Activated naive CD4-positive, alpha-beta T cell treated with anti-CD3 and anti-CD28 coated beads, Interleukin-2, amount 50 U/mL, for 16 hours (primary cell): Measurements from ENCODE around the gene TRIO.

Experiments
- DNase-seq: peaks from one replicate; pipeline ENCODE4 v3.0.0-alpha.2; 2020

TRIO gene

DNA sequence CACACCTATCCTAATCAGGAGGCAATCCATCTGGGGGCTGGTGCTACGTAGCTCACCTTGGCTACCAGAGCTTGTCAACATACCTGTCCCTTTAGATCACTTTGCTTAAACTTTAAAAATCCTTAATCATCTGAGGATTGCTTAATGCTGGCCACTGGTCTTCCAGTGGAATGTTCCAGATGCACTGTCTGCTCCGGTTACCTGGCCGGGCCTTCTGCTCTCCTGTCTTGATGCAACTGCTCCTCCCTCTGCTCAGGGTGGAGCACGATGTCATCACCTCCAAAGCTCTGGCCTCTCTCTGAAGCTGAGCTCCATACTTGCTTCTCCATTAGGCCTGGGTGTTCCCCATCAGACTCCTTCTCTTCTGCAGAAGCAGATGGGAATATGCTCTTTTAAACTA is 331.9 kb downstream of the TRIO start:
- DNase-seq: no peak

DNA sequence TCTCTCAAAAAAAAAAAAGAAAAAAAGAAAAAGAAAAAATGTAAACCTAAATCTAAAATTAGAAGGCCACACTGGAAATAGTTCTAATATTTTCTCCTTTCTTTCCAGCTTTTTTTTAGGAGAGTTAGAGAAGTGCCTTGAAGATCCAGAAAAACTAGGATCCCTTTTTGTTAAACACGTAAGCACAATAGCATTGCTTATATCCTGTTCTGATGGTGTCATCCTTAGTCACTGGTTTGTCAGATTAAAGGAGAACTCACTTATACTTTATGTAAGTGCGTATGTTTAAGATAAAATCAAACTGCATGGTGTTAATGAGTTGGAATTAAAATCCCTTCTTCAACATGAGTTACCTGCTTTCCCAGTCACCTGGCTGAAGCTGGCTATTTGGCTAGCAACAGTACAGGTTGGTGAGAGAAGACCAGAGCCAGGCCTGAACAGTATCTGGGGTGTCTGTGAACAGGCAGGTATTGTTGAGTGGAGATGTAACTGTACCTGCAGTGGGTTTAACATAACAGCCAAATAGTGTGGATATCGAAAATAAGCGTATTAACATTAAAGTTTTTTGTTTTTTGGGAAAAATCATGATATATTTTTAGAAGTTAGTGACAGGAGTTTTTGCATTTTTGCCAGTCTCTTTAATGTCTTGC is 333.8 kb downstream of the TRIO start:
- no peak for DNase-seq

DNA sequence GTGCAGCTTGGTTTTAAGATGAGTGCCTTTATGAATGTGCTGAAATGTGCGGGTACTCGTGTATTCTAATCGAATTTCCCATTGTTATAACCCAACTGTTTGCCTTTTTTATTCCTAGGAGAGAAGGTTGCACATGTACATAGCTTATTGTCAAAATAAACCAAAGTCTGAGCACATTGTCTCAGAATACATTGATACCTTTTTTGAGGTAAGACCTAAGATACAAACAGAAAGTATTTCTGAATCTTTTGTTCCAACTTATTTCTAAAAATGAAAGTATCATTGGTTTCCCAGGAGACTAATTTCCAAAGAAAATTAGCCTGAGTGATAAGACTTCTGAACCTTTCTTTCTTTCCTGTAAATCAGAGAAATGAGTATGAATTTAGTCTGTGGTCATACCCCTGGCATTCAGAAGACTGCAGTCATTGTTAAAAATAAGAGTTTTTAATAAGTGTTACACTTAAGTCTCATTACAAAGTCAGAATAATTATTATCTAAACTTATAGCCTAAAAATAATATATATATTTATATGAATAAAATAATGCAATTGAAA is 336.1 kb downstream of the TRIO start:
- DNase-seq: no peak

DNA sequence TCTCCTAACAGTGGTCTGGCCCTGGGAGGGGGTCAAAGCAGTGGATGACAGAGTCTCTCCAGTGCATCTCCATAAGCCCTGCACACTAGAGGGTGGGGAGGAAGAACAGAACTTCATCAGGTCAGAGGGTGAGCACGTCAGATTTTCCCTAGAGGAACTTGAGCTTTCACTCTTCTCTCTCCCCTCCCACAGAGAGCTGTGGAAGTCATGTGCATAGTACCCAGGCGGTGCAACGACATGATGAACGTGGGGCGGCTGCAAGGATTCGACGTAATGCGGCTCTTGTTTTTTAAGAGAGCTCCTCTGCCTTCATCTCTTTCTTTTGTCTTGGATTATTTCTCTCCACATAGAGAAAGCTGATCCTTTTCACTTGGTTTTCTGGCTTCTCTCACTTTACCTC is 338.2 kb downstream of the TRIO start:
- DNase-seq: no peak

DNA sequence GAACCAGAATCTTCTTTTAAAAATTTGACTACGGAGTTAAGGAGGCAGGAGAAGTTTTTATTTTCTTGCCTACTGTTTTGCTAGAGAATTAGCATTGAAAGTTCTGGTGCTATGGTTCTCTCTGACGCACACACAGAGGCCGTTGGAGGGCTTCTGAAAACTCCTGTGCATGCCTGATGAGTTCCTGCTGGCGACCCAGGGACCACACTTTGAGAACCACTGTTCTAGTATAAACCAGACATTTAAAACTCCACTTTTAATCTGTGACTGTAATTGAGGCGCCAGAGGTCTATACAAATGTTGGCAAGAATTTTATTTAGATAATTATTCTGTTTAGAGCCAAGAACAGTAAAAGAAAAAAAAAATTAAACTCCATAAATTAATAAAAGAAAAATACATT is 338.9 kb downstream of the TRIO start:
- no peak for DNase-seq

DNA sequence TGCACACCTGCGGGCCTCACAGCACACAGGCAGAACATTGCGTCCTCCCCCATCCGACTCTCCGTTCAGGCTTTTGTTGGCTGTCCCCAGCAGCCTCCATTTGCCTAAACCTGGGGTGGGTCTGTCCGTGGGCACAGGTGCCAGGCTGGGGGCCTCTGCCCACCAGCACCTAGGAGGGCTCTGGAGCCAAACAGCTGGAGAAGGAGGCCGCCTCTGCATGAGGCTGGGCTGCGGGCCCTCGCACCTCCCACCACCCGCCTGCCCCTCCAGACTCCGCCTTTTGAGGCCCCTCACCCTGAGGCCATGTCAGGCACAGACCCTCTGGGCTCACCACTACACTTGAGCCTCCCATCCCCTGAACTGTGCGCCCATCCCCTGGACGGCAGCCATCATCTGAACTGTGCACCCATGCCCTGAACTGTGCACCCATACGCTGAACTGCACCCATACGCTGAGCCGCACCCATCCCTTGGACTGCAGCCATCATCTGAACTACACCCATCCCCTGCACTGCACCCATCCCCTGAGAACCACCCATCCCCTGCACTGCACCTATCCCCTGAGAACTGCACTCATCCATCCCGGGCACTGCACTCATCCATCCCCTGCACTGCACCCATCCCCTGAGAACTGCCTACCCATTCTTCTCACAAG is 340.5 kb downstream of the TRIO start:
- no peak for DNase-seq

DNA sequence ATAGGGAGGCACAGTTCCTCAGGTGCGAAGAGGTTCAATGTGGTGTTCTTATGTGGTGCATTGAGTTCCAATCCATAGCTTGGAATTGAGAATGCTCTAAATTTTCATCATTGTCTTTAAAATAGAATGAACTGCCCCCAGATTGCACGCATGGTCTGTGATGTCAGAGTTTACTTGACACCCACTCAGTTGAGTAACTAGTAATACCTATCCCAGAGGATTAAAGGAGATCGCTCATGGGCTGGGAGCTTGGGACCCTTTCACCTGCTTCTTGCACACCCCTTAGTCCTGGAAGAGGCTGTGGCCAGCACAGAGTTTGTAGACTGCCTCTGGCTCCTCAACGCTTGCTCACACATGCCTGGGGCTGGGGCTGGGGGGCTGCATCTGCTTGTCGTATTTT is 343.3 kb downstream of the TRIO start:
- no peak for DNase-seq

DNA sequence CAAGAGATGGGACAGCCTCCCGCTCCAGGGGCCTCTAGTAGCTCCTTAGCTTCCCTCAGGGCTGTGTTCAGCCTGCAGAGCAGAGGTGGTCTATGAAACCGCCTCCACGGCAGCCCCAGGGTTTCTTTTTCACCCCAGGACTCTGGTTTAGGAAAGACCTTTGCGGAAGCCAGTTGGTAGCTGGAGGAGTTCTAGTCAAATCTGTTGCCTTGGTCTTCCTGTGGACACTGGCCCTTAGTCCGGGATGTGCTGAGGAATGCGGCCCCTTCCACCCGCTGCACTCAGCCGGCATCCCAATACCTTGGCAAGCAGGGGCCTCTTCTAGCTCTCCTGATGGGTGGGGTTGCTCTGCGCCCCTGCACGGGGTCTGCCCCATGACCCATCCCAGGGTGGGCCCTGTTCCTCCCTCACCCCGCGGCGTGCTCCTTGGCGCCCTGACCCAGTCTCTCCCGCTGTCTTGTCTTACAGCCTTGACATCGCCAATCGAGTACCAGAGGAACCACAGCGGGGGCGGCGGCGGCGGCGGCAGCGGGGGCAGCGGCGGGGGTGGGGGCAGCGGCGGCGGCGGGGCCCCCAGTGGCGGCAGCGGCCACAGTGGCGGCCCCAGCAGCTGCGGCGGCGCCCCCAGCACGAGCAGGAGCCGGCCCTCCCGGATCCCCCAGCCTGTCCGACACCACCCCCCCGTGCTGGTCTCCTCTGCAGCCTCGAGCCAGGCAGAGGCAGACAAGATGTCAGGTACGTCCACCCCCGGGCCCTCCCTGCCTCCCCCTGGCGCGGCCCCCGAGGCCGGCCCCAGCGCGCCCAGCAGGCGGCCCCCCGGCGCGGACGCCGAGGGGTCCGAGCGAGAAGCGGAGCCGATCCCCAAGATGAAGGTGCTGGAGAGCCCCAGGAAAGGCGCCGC is 344.1 kb downstream of the TRIO start:
- no peak for DNase-seq

DNA sequence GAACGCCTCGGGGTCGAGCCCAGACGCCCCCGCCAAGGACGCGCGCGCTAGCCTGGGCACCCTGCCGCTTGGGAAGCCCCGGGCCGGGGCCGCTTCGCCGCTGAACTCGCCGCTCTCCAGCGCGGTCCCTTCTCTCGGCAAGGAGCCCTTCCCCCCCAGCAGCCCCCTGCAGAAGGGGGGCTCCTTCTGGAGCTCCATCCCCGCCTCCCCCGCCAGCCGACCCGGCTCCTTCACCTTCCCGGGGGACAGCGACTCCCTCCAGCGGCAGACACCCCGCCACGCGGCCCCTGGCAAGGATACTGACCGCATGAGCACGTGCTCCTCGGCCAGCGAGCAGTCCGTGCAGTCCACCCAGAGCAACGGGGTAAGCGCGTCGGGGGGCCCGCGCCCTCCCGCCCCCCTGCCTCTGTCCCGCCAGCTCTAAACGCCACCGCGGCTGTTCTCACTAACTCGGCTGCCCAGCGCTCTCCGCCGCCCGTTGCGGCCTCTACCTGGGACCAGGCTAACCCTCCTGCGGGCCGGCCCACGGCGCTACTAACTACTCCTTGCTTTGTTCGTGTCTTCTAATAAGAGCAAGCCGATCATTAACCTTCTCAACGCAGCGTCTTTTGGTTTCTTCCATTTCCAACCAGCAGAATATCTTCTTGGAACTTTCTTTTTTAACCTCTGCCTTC is 344.9 kb downstream of the TRIO start:
- no peak for DNase-seq

DNA sequence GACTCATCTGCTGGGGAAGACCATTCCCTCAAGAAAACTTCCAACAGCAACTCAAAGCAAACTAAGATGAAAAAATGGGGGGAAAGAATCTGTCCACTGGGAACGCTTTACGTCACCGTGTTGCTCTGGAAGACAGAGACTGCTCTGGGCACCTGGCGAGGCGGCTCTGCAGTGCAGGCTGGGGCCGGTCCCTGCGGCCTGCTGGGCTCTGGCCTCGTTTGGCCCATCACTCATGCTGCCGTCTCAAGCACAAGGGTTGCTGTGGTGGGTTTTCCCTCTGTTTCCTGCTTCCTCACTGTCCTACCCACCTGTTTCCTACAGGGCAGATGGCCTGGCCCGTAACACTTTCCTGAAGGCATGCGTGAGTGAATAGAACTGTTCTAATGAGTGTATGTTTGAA is 345.6 kb downstream of the TRIO start:
- DNase-seq: no peak

DNA sequence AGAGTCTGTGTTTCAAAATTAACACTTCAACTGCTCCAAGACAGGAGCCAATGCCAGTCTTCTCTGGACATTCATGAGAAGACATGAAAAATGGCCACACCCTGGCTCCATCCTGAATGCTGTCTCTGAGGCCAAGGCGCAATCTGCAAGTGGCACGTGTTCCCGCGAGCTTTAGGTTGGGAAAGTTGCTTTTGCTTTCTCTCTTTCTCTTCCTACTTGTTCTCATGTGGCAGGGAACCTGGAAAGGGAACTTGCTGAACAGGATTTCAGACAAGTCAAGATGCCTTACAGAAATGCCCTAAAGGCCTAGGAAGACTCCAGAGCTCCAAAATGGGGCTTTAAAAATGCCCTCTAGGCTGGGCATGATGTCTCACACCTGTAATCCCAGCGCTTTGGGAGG is 346.5 kb downstream of the TRIO start:
- no peak for DNase-seq

DNA sequence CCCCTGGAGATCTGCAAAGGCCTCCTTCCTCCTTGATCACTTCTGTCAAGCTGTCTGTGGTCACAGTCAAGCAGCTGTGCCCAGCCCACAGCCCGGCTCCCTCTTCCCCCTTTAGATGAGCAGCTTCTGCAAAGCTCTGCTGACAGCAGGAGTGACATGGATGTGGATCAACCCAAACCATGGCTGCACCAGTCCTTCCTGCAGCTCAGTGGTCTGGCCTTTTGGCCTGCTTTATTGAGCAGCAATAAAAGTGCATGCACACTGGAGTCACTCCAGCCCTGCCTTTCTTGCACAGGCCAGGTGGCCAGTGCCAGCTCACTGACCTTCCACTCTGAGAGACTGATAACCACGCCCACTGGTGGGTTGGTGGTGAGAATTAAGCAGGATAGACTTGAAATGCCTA is 347.2 kb downstream of the TRIO start:
- DNase-seq: no peak

DNA sequence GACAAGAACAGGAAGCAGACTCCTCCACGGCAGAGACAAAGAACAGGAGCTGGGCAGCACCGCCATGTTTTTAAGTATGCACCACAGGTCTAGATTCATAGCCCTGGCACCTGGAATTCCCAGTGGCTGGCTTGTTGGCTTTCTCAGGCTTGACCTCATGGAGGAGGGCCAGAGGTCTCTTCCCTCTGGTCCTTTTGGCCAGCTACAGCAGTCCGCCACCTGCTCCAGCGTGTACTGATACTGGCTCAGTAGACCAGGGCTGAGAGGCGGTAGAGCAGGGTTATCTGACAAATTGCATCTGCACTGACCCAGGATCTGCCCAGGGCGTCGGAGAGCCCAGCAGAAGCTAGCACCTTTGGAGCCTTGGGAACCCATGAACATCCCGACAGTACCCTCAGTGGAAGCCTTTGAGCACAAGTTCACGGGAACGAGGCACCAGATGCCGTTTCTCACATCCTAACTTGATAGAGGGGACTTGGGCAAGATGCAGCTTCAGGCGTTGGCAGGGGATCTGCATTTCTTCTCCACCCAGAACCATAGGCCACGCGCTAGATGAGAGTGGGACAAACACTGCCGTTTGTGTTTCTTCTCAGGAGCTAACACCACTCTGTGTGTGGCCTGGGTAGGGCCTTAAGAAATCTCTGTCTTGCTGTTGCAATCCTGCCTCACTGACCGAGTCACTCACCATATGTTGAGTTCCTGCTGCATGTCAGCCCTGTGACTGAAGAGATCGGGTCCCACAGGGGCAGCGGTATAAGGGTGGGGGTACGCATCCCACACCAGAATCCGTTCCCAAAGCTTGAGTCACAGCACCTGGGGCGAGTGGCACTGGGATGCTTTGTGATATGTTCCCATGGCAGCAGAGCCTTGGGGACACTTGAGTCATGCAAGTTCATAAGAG is 348.1 kb downstream of the TRIO start:
- no peak for DNase-seq

DNA sequence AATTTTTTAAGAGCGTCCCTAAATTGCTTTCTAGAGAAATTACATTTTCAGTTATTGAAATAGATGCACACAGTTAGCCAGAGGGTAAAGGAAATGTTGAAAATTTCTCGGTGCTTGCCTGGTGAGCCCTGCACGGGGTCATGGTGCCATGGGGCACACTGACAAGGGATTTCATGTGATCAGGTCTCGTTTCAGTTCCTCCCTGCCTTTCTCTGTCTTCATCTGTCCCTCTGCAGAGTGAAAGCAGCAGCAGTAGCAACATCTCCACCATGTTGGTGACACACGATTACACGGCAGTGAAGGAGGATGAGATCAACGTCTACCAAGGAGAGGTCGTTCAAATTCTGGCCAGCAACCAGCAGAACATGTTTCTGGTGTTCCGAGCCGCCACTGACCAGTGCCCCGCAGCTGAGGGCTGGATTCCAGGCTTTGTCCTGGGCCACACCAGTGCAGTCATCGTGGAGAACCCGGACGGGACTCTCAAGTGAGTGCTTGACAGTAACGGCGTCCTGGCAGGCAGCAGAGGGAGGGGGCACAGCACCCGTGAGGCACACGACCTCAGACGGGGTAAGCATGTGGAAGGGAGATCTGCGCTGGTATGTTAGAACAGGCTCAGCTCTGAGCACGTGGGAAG is 349.3 kb downstream of the TRIO start:
- no peak for DNase-seq

DNA sequence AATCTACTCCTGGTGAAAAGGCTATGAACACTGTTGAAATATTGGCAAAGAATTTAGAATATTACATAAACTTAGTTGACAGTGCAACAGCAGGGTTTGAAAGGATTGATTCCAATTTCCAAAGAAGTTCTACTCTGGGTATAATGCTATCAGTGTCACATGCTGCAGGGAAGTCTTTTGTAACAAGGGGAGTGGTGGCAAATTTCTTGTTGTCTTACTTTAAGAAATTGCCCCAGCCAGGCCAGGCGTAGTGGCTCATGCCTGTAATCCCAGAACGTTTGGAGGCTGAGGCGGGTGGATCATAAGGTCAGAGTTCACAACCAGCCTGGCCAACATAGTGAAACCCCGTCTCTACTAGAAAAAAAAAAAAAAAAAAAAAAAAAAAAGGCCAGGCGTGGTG is 352.2 kb downstream of the TRIO start:
- DNase-seq: no peak

DNA sequence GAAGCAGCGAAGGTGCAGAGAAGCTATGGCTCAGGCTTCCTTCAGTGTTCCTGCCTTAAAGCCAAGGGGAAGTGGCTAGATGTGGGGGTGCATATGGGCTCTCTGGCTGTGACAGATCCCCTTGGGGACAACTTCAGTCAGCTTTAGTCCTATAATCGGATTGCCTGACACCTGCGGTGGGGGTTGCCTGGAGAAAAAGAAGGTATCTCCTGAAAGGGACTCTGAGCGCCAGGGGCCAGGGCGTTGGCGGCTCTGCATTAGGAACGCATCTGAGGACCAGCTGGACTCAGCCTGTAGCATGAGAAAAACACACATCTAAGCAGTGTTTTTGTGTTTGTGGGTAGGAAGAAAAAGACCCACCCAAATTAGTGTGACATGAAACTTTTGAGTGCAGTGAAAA is 354.2 kb downstream of the TRIO start:
- DNase-seq: no peak

DNA sequence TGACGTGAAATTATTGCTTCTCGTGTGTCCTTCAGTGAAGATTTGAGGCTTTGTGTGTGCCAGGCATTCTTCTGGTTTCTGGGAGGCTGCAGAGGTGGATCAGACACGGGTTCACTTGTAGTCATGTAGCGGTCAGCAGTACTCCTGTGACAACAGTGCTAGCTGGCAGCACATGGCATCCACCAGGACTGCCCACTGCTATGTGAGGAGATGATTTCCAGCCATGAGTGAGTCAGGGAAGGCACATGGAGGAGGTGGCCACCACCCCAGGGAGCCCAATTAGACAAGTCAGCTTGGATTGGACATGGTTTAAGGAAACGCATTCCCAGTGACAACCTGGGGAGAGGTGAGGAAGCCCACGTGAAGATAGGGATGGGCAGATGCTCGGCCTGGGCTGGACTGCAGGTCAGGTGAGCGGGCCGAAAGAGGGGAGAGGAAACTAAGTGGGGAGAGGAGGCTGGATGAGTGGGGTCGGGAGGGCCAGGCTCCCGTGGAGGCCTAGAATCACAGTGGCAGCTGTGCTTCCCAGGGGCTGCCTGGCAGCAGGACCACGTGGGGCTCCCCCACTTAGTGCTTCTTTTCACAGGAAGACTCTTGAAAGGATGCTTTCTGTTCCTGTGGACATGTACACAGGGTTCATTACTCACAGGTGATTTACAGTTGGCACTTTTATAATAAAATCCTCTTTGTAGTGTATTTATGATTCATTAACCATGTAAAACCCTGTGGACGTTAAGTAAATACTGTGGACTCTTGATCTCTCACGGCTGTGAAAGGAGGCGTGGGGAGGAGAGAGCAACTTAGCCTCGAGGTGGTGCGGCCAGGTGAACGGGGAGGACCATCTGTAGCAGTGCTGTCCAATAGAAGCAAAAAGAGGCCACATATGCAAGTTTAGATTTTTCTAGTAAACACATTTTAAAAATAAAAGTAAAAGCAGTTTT is 358.5 kb downstream of the TRIO start:
- no peak for DNase-seq

DNA sequence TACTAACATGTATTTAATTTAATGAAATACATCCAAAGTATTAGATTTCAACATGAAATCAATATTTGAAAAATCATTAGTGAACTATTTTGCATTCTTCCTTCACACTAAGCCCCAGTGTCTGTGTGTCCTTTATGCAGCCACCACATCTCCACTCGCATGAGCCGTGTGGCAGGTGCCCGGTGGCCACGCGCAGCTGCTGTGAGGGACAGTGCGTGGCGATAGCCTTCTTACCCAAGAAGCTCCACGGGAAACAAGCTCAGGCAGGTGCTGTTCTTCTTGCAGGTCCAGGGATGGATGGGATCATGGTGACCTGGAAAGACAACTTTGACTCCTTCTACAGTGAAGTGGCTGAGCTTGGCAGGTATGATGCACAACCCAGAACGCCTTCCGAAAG is 359.1 kb downstream of the TRIO start:
- DNase-seq: no peak

DNA sequence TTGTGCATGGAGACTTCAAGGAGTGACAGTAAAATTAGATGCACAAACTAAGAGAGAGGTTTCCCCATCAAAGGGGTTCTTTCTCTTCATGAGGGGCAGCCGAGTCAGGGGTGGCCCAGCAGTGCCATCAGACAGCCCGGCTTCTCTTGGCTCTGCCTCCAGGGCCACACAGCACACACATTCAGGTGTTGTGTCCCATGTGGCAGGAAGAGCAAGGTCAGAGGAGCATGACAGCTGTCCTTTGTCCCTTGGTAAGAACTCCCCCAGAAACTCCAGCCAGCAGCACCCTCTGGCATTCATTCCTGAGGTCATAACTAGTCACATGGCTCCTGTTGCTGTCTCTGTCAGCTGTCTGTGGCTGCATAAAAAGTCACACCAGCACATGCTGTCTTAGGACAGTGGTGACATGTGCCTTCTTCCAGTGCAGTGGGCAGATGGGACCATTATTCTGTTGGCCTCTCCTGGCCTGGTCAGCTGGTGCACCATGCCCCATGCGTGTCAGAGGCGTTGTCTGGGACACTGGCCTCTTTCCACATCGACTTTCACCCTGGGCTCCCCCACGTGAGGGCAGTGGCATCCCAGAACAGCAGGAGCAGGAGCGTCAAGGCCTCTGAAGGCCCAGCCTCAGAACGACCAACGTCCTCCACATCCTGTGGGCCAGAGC is 360.0 kb downstream of the TRIO start:
- DNase-seq: no peak
